Measurements from ENCODE around the gene NPAS1.
A peak's percentile ranks its signal among the peaks of the same experiment; 100 is the strongest.

The NPAS1 gene

DNA sequence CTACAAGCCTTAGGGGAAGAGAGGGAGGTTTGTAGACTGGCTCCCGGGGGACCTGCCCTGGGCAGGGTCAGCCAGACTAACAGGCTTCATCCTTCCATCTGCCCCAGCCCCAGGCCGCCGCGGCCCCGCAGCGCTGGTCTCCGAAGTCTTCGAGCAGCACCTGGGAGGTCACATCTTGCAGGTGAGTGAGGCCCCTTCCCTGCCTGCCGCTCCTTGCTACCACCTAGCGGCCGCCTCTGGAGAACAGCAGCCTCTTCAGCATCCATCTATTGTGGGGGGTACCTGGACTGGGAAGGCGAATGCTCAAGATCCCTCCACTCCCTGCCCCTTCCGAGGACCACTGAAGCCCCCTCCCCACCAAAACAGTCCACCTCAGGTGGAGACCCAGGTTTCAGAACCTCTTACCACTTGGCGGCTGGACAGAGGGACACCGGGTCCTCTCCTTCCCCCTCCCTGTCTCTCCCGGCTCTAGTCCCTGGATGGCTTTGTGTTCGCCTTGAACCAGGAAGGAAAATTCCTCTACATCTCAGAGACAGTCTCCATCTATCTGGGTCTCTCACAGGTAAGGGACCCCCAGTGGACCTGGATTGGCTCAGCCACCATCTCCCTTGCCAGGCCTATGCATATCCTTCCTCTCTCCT lies 12.7 kb downstream of the NPAS1 start:
- Histone ChIP-seq H3K27me3 (ENCODE audit: control insufficient read depth in 1 of 2, insufficient read depth in 2 of 2, low read length in 2 of 2) (peaks cover 22 to 25% of the 10 kb centered on the region in 2 donors), H3K4me3 (ENCODE audit: low read length in 2 of 2) (no peak overlapping the region), H3K9ac (ENCODE audit: low read length in 2 of 2) (no peak overlapping the region), H3K27ac (ENCODE audit: low read length) (no peak overlapping the region), H3K9me3 (ENCODE audit: control insufficient read depth in 2 of 2, low read length in 2 of 2) (no peaks in the 10 kb centered on the region), H3K36me3 (ENCODE audit: control insufficient read depth in 2 of 2, insufficient read depth in 2 of 2, low read length in 2 of 2) (no peaks in the 10 kb centered on the region), H3K4me1 (ENCODE audit: control insufficient read depth, insufficient read depth, low read length) (peaks cover 13% of the 10 kb centered on the region)

DNA sequence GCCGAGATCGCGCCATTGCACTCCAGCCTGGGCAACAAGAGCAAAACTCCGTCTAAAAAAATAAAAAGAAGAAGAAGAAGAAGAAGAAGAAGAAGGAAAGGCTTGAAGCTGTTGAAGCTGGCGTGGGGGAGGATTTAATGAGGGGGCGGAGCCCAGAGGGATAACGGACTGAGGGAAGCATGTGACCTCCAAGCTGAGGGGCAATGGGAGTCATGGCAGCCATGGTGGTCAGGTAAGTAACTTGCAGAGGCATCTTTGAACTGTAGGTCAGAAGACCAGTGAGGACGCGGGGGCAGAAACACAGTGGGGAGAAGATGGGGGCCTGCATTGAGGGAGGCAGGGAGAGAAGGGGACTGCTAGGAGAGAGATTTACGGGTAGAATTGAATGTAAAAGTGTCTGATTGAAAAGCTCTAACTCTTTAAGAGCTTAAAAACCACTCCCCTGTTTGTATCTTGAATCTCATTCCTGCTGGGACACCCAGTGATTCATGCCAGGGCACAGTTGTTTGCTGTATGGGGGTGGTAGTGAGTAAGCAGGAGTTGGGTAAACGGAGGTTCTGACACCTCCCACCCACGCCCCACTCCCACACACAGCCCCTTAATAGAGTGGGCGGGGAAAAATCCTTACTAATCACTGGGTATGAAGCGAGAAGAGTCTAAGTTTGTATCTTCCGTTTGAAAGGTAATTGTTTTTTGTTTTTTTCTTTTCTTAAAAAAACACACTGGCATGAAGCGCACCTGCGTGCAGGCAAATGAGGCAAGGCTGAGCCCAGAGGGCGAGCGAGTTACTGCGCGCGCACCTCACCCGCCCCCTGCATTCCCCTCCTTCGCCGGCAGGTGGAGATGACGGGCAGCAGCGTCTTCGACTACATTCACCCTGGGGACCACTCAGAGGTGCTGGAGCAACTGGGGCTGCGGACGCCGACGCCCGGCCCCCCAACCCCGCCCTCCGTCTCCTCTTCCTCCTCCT lies 15.8 kb downstream of the NPAS1 start:
- Histone ChIP-seq H3K27ac (ENCODE audit: low read length) (peak overlapping the region; percentile 64), H3K4me3 (ENCODE audit: low read length in 2 of 2) (peak overlapping the region; percentile 45 to 74), H3K9me3 (ENCODE audit: control insufficient read depth in 2 of 2, low read length in 2 of 2) (no peaks in the 10 kb centered on the region), H3K27me3 (ENCODE audit: control insufficient read depth in 1 of 2, insufficient read depth in 2 of 2, low read length in 2 of 2) (peaks cover 9 to 14% of the 10 kb centered on the region in 2 donors), H3K9ac (ENCODE audit: low read length in 2 of 2) (peak overlapping the region in 1 of 2 donors; percentile 64), H3K36me3 (ENCODE audit: control insufficient read depth in 2 of 2, insufficient read depth in 2 of 2, low read length in 2 of 2) (no peaks in the 10 kb centered on the region), H3K4me1 (ENCODE audit: control insufficient read depth, insufficient read depth, low read length) (peaks cover 13% of the 10 kb centered on the region)

DNA sequence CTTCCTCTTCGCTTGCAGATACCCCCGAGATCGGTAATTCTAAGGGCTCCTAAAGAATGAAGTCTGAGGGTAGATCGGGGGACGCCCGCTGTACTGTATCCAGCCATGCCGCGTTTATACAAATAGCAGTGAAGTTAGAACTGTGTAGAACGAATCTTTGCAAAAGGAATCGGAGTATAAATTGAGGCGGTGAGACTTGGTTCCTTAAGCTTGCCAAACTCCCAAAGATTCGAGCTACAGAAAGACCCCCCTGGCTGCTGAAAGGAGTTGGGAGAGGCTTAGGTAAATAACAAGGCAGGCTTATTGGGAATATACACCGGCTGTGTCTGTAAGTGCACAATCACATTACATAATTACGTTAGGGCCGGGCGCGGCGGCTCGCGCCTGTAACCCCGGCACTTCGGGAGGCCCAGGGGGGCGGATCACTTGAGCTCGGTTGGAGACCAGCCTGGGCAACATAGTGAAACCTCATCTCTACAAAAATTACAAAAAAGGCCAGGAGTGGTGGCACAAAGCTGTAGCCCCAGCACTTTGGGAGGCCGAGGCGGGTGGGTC lies 16.5 kb downstream of the NPAS1 start:
- Histone ChIP-seq H3K4me1 (ENCODE audit: control insufficient read depth, insufficient read depth, low read length) (peaks cover 13% of the 10 kb centered on the region), H3K27me3 (ENCODE audit: control insufficient read depth in 1 of 2, insufficient read depth in 2 of 2, low read length in 2 of 2) (peaks cover 9 to 10% of the 10 kb centered on the region in 2 donors), H3K9ac (ENCODE audit: low read length in 2 of 2) (peak overlapping the region in 1 of 2 donors; percentile 64), H3K27ac (ENCODE audit: low read length) (peak overlapping the region; percentile 64), H3K4me3 (ENCODE audit: low read length in 2 of 2) (peak overlapping the region; percentile 45 to 74), H3K9me3 (ENCODE audit: control insufficient read depth in 2 of 2, low read length in 2 of 2) (no peaks in the 10 kb centered on the region), H3K36me3 (ENCODE audit: control insufficient read depth in 2 of 2, insufficient read depth in 2 of 2, low read length in 2 of 2) (no peaks in the 10 kb centered on the region)

DNA sequence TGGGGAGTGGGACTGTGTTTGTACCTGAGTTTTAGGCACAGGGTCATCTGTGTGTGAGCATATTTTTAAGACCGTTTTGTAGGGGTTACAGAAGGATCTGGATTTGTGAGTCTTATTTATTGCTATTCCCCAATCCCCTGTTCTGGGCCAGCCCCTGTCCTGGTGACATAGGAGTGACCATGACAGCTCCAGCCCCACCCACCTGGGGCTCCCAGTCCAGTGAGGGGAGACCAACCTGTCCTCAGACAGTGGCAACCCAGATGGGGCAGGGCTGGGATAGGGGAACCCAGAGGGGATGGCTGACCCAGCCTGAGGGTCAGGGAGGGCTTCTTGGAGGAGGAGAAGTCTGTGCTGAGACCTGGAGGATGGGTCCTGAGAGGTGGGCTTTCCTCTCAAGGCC lies 18.1 kb downstream of the NPAS1 start:
- Histone ChIP-seq H3K4me3 (ENCODE audit: low read length in 2 of 2) (no peak overlapping the region), H3K27me3 (ENCODE audit: control insufficient read depth in 1 of 2, insufficient read depth in 2 of 2, low read length in 2 of 2) (peaks cover 3% of the 10 kb centered on the region in 2 donors), H3K9ac (ENCODE audit: low read length in 2 of 2) (no peak overlapping the region), H3K27ac (ENCODE audit: low read length) (no peak overlapping the region), H3K36me3 (ENCODE audit: control insufficient read depth in 2 of 2, insufficient read depth in 2 of 2, low read length in 2 of 2) (no peaks in the 10 kb centered on the region), H3K4me1 (ENCODE audit: control insufficient read depth, insufficient read depth, low read length) (peaks cover 8% of the 10 kb centered on the region), H3K9me3 (ENCODE audit: control insufficient read depth in 2 of 2, low read length in 2 of 2) (no peaks in the 10 kb centered on the region)

- Histone ChIP-seq H3K4me3 (ENCODE audit: low read length in 2 of 2) (no peak overlapping the region), H3K4me1 (ENCODE audit: control insufficient read depth, insufficient read depth, low read length) (peaks cover 8% of the 10 kb centered on the region), H3K36me3 (ENCODE audit: control insufficient read depth in 2 of 2, insufficient read depth in 2 of 2, low read length in 2 of 2) (no peaks in the 10 kb centered on the region), H3K27ac (ENCODE audit: low read length) (no peak overlapping the region), H3K9me3 (ENCODE audit: control insufficient read depth in 2 of 2, low read length in 2 of 2) (no peaks in the 10 kb centered on the region), H3K9ac (ENCODE audit: low read length in 2 of 2) (no peak overlapping the region), H3K27me3 (ENCODE audit: control insufficient read depth in 1 of 2, insufficient read depth in 2 of 2, low read length in 2 of 2) (peaks cover 0 to under 1% of the 10 kb centered on the region in 2 donors)
Observed at GRCh38 chr19:47039239-47039874, 19.7 kb downstream of the NPAS1 start.

GRCh38 chr19:47040869-47041268 lies 21.2 kb downstream of the NPAS1 start:
- H3K27me3 ChIP-seq (ENCODE audit: control insufficient read depth in 1 of 2, insufficient read depth in 2 of 2, low read length in 2 of 2) = no peaks in the 10 kb centered on the region
- peaks cover 3% of the 10 kb centered on the region for H3K4me1 ChIP-seq (ENCODE audit: control insufficient read depth, insufficient read depth, low read length)
- no peak overlapping the region for H3K27ac ChIP-seq (ENCODE audit: low read length)
- H3K9me3 ChIP-seq (ENCODE audit: control insufficient read depth in 2 of 2, low read length in 2 of 2) = no peaks in the 10 kb centered on the region
- H3K36me3 ChIP-seq (ENCODE audit: control insufficient read depth in 2 of 2, insufficient read depth in 2 of 2, low read length in 2 of 2) = no peaks in the 10 kb centered on the region
- no peak overlapping the region for H3K4me3 ChIP-seq (ENCODE audit: low read length in 2 of 2)
- no peak overlapping the region for H3K9ac ChIP-seq (ENCODE audit: low read length in 2 of 2)

- Histone ChIP-seq H3K9ac (ENCODE audit: low read length in 2 of 2) (no peak overlapping the region), H3K4me3 (ENCODE audit: low read length in 2 of 2) (no peak overlapping the region), H3K27me3 (ENCODE audit: control insufficient read depth in 1 of 2, insufficient read depth in 2 of 2, low read length in 2 of 2) (no peaks in the 10 kb centered on the region), H3K27ac (ENCODE audit: low read length) (no peak overlapping the region), H3K4me1 (ENCODE audit: control insufficient read depth, insufficient read depth, low read length) (peaks cover 7% of the 10 kb centered on the region), H3K36me3 (ENCODE audit: control insufficient read depth in 2 of 2, insufficient read depth in 2 of 2, low read length in 2 of 2) (no peaks in the 10 kb centered on the region), H3K9me3 (ENCODE audit: control insufficient read depth in 2 of 2, low read length in 2 of 2) (no peaks in the 10 kb centered on the region)
Observed at GRCh38 chr19:47044946-47045866, 25.6 kb downstream of the NPAS1 start.

DNA sequence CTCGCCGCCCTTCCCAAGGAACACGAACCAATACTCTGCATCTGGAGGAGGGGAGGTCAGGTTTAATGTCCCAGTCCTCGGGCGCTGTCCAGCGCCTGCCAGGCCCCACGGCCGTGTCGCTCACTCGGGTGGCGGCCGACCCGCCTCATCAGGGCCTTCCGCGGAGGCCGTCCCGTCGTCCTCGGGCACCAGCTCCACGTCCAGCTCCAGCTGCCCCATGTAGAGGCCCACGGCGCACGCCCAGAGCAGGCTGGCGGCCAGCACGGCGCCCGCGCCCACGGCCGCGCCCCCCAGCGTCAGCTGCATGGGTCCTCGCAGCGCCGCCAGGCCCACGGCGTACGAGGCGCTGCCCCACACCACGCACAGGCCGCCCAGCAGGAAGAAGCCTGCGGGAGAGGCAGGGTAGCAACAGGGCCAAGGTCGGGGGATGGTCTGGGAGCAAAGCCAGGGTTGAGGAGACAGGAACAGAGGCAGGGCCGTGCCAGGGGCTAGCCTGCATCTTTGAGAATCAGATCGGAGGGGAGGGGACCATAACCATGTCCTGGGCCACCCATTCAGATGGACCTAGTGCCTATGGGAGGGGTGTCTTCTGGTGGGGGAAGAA lies 26.3 kb downstream of the NPAS1 start:
- Histone ChIP-seq H3K4me1 (ENCODE audit: control insufficient read depth, insufficient read depth, low read length) (peaks cover 7% of the 10 kb centered on the region), H3K4me3 (ENCODE audit: low read length in 2 of 2) (no peak overlapping the region), H3K27me3 (ENCODE audit: control insufficient read depth in 1 of 2, insufficient read depth in 2 of 2, low read length in 2 of 2) (no peaks in the 10 kb centered on the region), H3K36me3 (ENCODE audit: control insufficient read depth in 2 of 2, insufficient read depth in 2 of 2, low read length in 2 of 2) (no peaks in the 10 kb centered on the region), H3K27ac (ENCODE audit: low read length) (no peak overlapping the region), H3K9me3 (ENCODE audit: control insufficient read depth in 2 of 2, low read length in 2 of 2) (no peaks in the 10 kb centered on the region), H3K9ac (ENCODE audit: low read length in 2 of 2) (no peak overlapping the region)

DNA sequence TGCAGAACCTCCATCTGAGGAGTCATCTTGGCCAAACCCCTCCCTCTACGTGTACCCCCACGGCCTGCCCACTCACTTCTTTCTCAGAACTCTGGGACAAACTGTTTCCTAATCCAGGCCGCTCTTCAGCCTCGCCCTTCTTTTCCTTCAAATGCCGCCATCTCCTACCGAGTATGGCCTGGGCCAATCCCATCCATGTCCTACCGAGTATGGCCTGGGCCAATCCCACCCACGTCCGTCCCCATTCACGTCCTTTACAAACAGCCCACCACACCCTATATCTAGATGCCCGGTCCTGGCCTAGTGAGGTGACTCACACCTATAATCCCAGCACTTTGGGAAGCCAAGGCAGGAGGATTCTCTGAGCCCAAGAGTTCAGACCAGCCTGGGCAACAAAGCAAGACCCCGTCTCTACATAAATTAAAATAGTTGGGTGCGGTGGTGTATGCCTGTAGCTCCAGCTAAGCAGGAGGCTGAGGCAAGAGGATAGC lies 27.7 kb downstream of the NPAS1 start:
- Histone ChIP-seq H3K4me1 (ENCODE audit: control insufficient read depth, insufficient read depth, low read length) (peaks cover 7% of the 10 kb centered on the region), H3K9ac (ENCODE audit: low read length in 2 of 2) (no peak overlapping the region), H3K36me3 (ENCODE audit: control insufficient read depth in 2 of 2, insufficient read depth in 2 of 2, low read length in 2 of 2) (no peaks in the 10 kb centered on the region), H3K27me3 (ENCODE audit: control insufficient read depth in 1 of 2, insufficient read depth in 2 of 2, low read length in 2 of 2) (no peaks in the 10 kb centered on the region), H3K4me3 (ENCODE audit: low read length in 2 of 2) (peak overlapping the region; percentile 68 to 85), H3K27ac (ENCODE audit: low read length) (peak overlapping the region; percentile 62), H3K9me3 (ENCODE audit: control insufficient read depth in 2 of 2, low read length in 2 of 2) (no peaks in the 10 kb centered on the region)
